K562 (cell line): ENCODE results near the gene ARL5C. TPM values are rescaled to one million over a fixed set of nuclear protein-coding genes. Genes with fewer than 3 reads are reported as not detected.

ENCODE experiments used
- NR2C2 ChIP-seq, 2 experiments: fragments of 200-800 bp in 1 of 2; sonication (Bioruptor generic) in 1 of 2; sonication (generic) in 1 of 2; formaldehyde crosslinking in 1 of 2; IDR thresholded peaks; 2 replicates each; pipeline versions ENCODE4 v1.6.1 to v1.8.0; 2016 to 2022; ENCODE audit warnings: mild to moderate bottlenecking in 1 of 2, missing compliant biosample characterization in 1 of 2, missing genetic modification characterization in 1 of 2, missing genetic modification reagents in 1 of 2
- polyA plus RNA-seq, 8 experiments: library from polyadenylated mRNA; depleted of rRNA in 4 of 8; stranded (reverse) in 5 of 8; unstranded in 3 of 8; fragments of >200 nt; fragmentation: Nextera tagmentation in 2 of 8; fragmentation: Illumina TruSeq in 1 of 8; extraction: Ambion mirVana in 2 of 8; extraction: Trizol in 1 of 8; gene quantifications; 2 replicates each; pipeline versions ENCODE4 v1.2.1 to v1.2.3, GENCODE V29; 2011 to 2014; ENCODE audit warnings: inconsistent platforms in 1 of 8, missing spikeins in 1 of 8
- total RNA-seq, 7 experiments: library from RNA; depleted of rRNA in 6 of 7; stranded (reverse); fragments of >200 nt in 6 of 7; fragmentation: Illumina TruSeq in 2 of 7; extraction: Trizol in 2 of 7; gene quantifications; 2 replicates each; pipeline versions ENCODE4 v1.2.1 to v1.2.3, GENCODE V29; 2011 to 2021; ENCODE audit warnings: low replicate concordance in 1 of 7
- TF ChIP-seq, protein P1 (sequence below): fragments of 450-650 bp; IDR thresholded peaks from 2 replicates; pipeline ENCODE4 v1.6.1; 2016; ENCODE audit warnings: mild to moderate bottlenecking, moderate library complexity

ARL5C gene
- total and polyA plus RNA-seq, 9 of the 15 experiments (the other 6 are each of a cell fraction or from before 2014, with no cell fraction given), result not detected

- TF ChIP-seq, protein P1, sequence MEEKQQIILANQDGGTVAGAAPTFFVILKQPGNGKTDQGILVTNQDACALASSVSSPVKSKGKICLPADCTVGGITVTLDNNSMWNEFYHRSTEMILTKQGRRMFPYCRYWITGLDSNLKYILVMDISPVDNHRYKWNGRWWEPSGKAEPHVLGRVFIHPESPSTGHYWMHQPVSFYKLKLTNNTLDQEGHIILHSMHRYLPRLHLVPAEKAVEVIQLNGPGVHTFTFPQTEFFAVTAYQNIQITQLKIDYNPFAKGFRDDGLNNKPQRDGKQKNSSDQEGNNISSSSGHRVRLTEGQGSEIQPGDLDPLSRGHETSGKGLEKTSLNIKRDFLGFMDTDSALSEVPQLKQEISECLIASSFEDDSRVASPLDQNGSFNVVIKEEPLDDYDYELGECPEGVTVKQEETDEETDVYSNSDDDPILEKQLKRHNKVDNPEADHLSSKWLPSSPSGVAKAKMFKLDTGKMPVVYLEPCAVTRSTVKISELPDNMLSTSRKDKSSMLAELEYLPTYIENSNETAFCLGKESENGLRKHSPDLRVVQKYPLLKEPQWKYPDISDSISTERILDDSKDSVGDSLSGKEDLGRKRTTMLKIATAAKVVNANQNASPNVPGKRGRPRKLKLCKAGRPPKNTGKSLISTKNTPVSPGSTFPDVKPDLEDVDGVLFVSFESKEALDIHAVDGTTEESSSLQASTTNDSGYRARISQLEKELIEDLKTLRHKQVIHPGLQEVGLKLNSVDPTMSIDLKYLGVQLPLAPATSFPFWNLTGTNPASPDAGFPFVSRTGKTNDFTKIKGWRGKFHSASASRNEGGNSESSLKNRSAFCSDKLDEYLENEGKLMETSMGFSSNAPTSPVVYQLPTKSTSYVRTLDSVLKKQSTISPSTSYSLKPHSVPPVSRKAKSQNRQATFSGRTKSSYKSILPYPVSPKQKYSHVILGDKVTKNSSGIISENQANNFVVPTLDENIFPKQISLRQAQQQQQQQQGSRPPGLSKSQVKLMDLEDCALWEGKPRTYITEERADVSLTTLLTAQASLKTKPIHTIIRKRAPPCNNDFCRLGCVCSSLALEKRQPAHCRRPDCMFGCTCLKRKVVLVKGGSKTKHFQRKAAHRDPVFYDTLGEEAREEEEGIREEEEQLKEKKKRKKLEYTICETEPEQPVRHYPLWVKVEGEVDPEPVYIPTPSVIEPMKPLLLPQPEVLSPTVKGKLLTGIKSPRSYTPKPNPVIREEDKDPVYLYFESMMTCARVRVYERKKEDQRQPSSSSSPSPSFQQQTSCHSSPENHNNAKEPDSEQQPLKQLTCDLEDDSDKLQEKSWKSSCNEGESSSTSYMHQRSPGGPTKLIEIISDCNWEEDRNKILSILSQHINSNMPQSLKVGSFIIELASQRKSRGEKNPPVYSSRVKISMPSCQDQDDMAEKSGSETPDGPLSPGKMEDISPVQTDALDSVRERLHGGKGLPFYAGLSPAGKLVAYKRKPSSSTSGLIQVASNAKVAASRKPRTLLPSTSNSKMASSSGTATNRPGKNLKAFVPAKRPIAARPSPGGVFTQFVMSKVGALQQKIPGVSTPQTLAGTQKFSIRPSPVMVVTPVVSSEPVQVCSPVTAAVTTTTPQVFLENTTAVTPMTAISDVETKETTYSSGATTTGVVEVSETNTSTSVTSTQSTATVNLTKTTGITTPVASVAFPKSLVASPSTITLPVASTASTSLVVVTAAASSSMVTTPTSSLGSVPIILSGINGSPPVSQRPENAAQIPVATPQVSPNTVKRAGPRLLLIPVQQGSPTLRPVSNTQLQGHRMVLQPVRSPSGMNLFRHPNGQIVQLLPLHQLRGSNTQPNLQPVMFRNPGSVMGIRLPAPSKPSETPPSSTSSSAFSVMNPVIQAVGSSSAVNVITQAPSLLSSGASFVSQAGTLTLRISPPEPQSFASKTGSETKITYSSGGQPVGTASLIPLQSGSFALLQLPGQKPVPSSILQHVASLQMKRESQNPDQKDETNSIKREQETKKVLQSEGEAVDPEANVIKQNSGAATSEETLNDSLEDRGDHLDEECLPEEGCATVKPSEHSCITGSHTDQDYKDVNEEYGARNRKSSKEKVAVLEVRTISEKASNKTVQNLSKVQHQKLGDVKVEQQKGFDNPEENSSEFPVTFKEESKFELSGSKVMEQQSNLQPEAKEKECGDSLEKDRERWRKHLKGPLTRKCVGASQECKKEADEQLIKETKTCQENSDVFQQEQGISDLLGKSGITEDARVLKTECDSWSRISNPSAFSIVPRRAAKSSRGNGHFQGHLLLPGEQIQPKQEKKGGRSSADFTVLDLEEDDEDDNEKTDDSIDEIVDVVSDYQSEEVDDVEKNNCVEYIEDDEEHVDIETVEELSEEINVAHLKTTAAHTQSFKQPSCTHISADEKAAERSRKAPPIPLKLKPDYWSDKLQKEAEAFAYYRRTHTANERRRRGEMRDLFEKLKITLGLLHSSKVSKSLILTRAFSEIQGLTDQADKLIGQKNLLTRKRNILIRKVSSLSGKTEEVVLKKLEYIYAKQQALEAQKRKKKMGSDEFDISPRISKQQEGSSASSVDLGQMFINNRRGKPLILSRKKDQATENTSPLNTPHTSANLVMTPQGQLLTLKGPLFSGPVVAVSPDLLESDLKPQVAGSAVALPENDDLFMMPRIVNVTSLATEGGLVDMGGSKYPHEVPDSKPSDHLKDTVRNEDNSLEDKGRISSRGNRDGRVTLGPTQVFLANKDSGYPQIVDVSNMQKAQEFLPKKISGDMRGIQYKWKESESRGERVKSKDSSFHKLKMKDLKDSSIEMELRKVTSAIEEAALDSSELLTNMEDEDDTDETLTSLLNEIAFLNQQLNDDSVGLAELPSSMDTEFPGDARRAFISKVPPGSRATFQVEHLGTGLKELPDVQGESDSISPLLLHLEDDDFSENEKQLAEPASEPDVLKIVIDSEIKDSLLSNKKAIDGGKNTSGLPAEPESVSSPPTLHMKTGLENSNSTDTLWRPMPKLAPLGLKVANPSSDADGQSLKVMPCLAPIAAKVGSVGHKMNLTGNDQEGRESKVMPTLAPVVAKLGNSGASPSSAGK, result no peak
- TF ChIP-seq NR2C2 (CRISPR knock-in tag; IDR thresholded peaks at IDR 0.05) (no peak), NR2C2 (tag; IDR thresholded peaks at IDR 0.05) (no peak)
Observed at GRCh38 chr17:39144416-39144840, 21.5 kb downstream of the ARL5C start (continued).
